ENCODE data around the gene DLL4.

DLL4 gene

DNA sequence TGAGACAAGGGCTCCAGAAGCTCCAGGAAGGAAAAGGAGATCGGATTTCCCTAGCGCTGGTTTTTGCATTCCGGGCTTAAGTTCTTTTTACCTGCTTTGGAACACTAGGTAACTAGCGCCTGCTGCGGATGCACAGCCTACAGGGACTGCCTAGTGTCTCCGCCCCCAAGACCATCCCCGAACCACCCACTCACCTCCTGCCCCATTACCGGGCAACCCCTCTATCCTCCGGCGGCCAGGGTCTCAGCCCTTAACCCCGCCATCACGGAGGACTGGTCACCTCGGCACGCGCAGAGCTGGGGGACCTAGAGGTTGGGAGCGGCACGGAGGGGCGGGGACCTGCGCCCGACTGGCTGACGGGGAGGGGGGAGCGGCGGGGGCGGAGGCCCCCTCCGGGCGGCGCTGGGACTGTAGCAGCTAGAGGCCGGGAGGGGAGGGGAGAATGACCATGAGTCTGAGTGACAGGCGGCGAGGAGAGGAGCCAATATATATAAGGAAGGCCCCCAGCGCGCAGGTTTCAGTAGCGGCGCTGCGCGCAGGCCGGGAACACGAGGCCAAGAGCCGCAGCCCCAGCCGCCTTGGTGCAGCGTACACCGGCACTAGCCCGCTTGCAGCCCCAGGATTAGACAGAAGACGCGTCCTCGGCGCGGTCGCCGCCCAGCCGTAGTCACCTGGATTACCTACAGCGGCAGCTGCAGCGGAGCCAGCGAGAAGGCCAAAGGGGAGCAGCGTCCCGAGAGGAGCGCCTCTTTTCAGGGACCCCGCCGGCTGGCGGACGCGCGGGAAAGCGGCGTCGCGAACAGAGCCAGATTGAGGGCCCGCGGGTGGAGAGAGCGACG, at the start of gene DLL4:
TSS of gene DLL4 (plus strand) at position 520 of the 839 bp plus-strand sequence. CDS start 329 bp downstream, outside the sequence.
- no peak for DNase-seq

DNA sequence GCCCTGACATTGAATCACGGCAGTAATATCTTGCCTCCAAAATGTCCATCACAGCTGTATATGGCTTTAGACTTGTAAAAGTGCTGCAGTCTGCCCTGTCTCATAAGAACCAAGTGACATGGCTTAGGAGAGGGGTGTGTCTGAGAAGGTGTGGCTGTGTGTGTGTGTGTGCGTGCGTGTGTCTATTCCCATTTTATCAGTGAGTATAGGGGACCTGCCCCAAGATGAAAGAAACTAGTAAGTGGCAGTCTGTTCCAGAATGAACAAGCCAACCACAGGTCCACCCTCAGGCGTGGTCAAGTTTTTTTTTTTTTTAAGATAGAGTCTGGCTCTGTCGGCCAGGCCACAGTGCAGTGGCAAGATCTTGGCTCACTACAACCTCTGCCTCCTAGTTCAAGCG, 49.5 kb upstream of the DLL4 start:
- no peak for DNase-seq

DNA sequence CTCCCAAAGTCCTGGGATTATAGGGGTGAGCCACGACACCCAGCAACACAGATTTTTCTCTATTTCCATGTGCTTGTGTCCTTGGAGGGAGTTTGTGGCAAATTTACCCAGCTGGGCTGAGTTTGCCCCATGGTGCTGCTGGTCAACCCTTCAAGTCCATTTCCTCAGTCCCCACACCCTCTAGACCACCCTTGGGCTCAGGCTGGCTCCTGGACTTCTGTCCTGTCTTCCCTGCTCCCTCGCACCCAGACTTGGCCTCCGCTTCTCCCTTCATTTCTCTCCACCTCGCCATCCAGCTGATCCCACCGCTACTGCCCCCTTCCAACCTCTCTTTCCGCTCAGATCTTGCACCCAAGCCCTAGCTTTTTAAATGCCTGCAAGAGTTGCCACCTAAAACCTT, 47.8 kb upstream of the DLL4 start:
- no peak for DNase-seq

DNA sequence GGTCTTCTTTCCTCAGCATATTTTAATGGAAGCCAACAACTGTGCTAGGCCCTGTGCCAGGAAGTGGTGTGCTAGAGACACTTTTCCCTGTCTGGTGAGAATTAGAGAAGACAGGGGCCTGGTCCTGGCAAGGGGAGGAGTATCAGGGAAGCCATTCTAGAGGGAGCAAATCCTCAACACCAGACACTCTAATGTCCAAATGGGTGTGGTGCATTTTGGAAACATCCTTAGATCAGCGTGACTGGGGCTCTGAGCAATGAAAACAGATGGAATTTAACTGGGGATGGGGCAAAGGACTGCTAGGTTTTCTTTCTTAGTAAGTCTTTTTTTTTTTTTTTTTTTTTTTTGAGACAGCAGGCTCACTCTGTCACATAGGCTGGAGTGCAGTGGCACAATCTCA, 42.6 kb upstream of the DLL4 start:
- DNase-seq: no peak

DNA sequence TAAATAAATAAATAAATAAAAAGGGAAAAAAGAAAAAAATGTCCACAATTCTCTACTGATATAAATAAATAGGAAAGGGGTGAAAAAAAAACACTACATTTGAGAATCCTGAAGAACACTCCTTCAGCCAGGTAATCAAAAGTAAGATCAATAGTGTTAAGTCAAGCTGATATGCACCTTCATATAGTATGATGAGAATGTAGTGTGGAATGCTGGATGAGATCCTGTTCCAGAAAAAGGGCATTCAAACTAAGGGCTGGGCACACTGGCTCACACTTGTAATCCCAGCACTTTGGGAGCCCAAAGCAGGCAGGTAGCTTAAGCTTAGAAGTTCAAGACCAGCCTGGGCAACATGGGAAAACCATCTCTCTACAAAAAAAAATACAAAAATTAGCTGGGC, 40.0 kb upstream of the DLL4 start:
- DNase-seq: no peak

DNA sequence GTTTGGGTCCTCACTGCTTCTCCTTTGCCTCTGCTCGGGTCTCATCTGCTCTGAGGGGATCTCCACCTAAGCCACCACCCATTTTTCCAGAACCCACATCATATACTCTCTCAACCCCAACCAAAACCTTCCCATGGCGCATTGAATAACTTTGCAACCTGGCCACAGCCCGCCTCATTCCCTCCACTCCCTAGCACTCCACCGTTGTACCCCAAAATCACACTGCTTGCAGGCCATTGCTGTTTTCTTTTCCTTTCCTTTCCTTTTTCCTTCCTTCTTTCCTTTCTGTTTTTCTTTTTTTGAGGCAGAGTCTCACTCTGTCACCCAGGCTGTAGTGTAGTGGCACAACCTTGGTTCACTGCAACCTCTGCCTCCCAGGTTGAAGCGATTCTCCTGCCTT, 38.0 kb upstream of the DLL4 start:
- no peak for DNase-seq

DNA sequence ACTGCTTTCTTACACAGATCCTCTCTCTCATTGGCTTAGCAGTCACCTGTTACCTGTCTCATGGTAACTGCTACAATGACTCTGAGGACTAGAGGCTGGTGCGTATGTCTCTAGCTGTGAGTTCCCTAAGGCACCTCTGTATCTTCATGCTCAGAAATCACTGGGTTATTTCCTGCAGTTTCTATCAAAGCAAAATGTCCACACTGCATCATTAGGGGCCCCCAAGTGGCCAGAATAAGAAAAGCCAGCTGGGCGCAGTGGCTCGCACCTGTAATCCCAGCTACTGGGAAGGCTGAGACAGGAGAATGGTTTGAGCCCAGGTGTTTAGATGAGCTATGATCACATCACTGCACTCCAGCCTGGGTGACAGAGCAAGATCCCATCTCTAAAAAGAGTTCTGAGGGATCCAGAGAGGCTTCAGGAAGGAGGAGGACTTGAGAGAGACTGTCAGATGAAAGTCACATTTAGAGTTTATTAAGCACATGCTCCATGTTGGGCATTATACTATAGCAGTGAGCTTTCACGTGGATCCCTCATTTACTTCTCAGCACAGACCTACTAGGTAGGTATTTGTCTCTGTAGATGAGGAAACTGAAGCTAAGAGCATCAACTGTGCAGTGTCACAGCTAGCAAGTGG, 37.2 kb upstream of the DLL4 start:
- no peak for DNase-seq

DNA sequence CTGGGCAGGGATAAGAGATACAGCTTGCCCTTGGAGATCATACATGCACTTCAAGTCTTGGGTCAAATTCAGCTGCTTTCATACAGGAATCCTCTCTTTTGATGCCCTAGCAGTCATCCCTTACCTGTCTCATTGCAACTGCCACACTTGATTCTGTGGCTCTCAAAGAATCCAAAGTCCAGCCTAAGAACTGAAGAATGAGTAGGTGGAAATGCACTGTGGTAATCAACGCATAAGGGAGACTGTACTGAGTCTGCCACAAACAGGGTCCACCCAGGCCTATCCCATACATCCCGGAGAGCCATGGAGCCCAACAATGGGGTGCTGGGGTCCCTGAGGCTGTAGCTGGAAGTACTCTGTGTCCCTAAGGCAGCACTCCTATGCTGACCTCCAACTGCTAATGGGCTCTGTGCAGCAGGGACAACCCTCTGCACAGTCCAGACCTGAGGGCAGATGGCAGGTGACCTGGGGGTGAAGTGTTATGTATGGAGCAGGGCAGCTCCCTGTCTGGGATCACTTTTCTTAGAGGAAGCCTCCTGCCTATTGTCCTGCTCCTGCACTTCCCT, 36.6 kb upstream of the DLL4 start:
- no peak for DNase-seq

DNA sequence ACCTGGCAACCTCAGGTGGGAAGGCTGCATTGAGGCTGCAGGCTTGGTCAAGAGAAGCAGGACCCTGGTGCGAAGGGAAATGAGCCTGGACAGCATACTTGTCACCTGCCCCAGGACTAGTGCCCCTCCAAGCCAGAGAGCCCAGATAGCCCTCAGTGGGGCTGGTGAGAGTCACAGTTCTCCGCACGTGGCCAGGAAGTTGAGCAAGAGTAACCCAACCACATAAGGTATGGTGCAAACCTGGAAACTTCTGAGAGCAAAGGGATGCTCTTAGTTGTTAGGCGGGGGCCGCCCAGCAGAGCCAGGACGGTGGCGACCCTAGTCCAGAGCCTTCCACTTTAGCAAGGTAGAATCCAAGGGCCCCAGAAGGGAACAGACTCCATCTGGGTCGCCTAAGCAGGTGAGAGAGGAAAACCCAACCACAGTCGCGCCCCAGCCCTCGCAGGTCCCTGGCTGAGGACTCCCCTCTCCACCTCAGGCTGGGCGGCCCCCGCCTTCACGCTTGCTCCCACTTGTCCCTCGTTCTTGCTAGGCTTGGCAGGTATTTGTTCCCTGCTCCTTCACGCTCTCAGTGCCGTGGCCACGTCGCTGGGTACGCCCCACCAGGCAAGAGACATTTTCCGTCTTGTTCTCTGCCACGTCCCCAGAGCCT, 36.0 kb upstream of the DLL4 start:
- no peak for DNase-seq

DNA sequence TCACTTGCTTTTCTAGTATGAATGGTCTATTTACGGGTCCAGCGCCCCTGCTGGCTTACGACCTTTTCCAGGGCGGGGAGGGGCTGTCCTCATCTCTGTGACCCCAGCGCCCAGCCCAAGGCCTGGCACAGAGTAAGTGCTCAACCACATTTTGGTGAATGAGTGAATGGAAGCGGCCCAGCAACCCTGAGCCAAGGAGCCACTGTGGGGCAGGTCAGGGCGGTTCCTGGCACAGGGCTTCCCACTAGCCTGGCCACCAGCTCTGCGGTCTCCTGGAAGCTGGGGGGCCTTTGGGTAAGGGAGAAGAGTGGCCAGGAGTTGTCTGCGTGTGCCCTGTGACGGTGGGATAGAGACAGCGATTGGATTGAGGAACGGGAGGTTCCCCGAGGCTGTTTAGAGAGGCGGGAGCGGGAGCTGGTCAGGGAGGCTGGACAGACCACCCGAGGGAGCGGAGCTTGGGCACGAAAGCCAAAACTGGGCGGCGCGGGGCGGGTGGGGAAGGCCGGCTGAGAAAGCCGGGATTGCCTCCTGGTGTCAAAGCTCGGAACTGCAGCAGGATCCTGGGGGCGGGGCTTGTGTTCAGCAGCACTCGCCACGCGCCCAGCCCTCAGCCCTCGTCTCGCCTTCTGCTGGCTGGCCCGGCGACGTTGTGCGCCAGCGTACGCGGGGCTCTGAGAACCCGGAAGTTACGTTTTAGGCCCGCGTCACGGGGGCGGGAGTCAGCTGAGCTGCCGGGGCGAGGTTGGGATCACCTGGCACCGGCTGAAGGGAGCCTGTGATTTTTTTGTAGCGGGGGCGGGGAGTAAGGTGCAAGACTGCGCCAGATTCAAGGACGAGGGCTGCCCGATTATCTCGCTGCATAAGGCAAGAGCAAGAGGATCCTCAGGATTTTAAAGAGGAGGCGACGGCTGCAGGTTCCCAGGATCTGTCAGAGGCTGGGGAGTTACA, 35.1 kb upstream of the DLL4 start, which contains the start of gene VPS18:
TSS of gene VPS18 (plus strand) at position 718 of the 948 bp plus-strand sequence. CDS start 319 bp downstream, outside the sequence.
- peak; percentile 99 for DNase-seq

DNA sequence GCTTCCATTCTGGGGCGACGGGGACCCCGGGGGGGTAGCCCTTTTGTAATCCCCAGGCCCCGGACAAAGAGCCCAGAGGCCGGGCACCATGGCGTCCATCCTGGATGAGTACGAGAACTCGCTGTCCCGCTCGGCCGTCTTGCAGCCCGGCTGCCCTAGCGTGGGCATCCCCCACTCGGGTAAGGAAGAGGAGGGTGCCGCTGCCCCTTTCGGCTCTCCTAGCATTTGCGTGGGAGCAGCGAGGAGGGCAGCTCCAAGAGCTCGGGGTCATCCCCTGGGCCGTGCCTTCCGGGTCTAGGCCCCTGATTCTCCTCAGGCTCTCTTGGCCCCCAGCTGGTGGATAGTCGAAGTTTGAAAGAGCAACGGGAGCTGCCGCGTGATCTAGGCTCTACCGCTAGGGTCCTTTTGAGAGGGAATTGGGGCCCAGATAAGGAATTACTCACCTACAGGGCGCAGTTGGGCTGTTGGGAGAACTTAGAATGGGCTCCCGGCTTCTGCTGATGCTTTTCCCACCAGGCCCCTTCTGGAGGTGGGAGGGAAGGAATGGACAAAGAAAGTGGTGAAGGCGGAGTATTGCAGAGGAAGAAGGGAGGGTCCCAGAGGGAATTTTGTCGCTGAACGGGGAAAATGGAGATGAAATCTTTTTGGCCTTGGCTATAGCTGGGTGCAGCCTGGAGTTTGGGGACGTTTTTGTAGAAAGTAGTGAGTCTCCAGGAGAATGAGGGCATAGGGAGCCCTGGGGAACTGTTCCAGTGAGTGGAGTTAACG, 34.3 kb upstream of the DLL4 start:
- peak; percentile 68 for DNase-seq

DNA sequence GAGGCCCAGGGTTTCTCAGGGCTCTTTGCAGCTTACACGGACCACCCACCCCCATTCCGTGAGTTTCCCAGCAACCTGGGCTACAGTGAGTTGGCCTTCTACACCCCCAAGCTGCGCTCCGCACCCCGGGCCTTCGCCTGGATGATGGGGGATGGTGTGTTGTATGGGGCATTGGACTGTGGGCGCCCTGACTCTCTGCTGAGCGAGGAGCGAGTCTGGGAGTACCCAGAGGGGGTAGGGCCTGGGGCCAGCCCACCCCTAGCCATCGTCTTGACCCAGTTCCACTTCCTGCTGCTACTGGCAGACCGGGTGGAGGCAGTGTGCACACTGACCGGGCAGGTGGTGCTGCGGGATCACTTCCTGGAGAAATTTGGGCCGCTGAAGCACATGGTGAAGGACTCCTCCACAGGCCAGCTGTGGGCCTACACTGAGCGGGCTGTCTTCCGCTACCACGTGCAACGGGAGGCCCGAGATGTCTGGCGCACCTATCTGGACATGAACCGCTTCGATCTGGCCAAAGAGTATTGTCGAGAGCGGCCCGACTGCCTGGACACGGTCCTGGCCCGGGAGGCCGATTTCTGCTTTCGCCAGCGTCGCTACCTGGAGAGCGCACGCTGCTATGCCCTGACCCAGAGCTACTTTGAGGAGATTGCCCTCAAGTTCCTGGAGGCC, 29.5 kb upstream of the DLL4 start:
- DNase-seq: no peak

DNA sequence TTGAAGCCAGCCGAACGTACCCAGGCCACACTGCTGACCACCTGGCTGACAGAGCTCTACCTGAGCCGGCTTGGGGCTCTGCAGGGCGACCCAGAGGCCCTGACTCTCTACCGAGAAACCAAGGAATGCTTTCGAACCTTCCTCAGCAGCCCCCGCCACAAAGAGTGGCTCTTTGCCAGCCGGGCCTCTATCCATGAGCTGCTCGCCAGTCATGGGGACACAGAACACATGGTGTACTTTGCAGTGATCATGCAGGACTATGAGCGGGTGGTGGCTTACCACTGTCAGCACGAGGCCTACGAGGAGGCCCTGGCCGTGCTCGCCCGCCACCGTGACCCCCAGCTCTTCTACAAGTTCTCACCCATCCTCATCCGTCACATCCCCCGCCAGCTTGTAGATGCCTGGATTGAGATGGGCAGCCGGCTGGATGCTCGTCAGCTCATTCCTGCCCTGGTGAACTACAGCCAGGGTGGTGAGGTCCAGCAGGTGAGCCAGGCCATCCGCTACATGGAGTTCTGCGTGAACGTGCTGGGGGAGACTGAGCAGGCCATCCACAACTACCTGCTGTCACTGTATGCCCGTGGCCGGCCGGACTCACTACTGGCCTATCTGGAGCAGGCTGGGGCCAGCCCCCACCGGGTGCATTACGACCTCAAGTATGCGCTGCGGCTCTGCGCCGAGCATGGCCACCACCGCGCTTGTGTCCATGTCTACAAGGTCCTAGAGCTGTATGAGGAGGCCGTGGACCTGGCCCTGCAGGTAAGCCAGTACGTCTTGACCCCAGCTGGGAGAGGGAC, 28.7 kb upstream of the DLL4 start:
- DNase-seq: no peak

DNA sequence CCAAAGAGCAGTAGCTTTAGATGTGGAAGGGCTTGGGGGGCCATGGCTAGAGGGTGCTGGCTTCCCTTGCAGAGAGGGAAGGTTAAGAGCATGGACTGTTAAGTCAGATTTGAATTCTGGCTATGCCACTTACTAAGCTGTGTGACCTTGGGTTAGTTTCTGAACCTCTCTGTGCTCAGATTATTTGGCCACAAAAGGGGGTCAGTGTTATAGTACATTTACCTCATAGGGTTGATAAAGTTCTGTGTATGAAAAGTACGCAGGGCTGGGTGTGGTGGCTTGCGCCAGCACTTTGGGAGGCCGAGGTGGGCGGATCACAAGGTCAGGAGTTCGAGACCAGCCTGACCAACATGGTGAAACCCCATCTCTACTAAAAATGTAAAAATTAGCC, 28.1 kb upstream of the DLL4 start:
- no peak for DNase-seq

DNA sequence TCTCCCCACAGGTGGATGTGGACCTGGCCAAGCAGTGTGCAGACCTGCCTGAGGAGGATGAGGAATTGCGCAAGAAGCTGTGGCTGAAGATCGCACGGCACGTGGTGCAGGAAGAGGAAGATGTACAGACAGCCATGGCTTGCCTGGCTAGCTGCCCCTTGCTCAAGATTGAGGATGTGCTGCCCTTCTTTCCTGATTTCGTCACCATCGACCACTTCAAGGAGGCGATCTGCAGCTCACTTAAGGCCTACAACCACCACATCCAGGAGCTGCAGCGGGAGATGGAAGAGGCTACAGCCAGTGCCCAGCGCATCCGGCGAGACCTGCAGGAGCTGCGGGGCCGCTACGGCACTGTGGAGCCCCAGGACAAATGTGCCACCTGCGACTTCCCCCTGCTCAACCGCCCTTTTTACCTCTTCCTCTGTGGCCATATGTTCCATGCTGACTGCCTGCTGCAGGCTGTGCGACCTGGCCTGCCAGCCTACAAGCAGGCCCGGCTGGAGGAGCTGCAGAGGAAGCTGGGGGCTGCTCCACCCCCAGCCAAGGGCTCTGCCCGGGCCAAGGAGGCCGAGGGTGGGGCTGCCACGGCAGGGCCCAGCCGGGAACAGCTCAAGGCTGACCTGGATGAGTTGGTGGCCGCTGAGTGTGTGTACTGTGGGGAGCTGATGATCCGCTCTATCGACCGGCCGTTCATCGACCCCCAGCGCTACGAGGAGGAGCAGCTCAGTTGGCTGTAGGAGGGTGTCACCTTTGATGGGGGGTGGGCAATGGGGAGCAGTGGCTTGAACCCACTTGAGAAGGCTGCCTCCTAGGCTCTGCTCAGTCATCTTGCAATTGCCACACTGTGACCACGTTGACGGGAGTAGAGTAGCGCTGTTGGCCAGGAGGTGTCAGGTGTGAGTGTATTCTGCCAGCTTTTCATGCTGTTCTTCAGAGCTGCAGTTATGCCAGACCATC, 26.3 kb upstream of the DLL4 start:
- DNase-seq: no peak

DNA sequence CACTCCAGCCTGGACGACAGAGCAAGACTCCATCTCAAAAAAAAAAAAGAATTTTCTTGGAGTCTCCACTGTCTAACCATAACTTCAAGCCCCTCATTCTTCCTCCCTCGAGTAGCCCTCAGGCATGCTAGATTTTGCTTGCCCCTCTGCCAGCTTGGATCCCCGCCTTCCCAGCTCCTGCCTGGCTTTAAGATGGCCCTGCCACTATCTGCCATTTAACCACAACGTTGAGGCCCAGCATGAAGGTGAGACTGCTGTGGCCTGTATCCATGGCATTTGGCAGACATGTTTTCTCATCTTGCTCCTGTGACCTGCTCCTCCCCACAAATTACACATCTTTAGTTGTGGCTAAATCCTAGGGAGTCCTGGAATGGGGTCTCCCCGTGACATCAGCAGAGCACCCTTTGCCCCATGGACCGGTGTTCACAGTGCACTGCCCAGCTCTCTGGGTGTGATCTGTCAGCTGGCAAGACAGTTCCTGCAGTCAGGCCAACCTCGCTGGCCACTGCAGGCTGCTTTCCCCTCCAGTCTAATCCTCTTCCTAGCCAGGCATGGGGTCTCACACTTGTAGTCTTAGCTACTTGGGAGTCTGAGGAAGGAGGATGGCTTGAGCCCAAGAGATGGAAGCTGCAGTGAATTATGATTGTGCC, 24.5 kb upstream of the DLL4 start:
- DNase-seq: no peak

DNA sequence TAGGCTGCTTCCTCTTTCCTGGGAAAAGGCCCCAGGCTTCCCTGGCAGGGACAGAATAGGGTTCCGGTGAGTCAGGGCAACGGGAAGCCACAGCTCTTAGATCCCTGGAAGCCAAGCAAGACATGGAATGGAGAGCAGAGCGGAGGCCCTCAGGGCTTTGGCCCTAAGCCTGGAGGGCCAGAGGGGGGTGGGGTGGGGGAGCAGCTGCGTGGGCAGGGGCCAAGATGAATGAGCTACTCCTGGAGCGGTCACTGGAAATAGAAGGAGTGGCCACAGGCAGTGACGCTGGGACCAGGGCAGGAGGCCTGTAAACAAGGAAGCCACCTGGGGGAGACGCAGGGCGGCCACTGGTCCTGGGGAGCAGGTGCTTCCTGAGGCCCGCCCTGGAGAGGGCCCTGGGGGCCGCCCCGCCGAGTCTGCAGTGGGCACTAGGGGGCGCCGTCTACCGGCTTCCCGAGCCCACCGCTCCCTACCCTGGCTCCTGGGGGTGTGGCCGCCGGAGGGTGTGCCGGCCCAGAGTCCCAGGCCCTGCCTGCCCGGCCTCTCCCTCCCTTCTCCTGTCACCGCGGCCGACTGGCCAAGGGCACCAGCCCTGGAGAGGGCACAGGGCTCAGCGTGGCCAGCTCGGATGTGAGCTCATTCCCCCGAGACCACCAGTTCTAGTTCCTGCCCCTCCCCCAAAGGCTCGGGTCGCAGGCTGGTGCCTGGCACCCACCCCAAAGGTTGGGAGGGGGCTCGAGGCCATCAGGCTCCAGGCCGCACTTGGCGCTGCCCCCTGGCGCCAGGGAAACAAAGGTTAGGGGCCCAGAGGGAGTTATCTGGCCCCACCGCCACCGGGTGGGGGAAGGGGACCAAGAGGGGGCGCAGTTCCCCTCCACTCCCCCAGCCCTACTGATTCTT, 22.8 kb upstream of the DLL4 start:
- peak; percentile 78 for DNase-seq
